Transverse colon (tissue), 4 donors: Measurements from ENCODE around the gene SLC1A7. TPM values are rescaled to one million over a fixed set of nuclear protein-coding genes. Genes with fewer than 3 reads are reported as not detected.

Experiments used
- DNase-seq: peaks from one replicate; pipeline ENCODE4 v3.0.0-alpha.2; 2019
- H3K27ac ChIP-seq, 4 donors: fragments of 200-600 bp; sonication (generic); 2 replicates each; pipeline ENCODE4 v1.5.1; 2016 to 2018; ENCODE audit warnings: inconsistent platforms in 4 of 4
- H3K27me3 ChIP-seq: fragments of 200-600 bp; sonication (generic); 2 replicates; pipeline ENCODE4 v1.5.1; 2017; ENCODE audit warnings: inconsistent platforms
- H3K36me3 ChIP-seq, 4 donors: fragments of 200-600 bp; sonication (generic); 2 replicates each; pipeline ENCODE4 v1.5.1; 2017 to 2019; ENCODE audit warnings: inconsistent platforms in 4 of 4
- H3K4me1 ChIP-seq, 4 donors: fragments of 200-600 bp; sonication (generic); 2 replicates each; pipeline ENCODE4 v1.5.1; 2017 to 2020; ENCODE audit warnings: inconsistent platforms in 4 of 4
- H3K4me3 ChIP-seq, 4 donors: fragments of 200-600 bp; sonication (generic); 1 replicate in 1 of 4; 2 replicates in 3 of 4; pipeline versions ENCODE4 v1.5.1 to v1.6.1; 2017 to 2019; ENCODE audit warnings: inconsistent platforms in 4 of 4
- H3K9me3 ChIP-seq, 2 donors: fragments of 200-600 bp; sonication (generic); 2 replicates each; pipeline ENCODE4 v1.5.1; 2017 to 2019; ENCODE audit warnings: inconsistent platforms in 2 of 2
- CTCF ChIP-seq, 5 experiments: fragments of 200-600 bp in 3 of 5; fragments of 450-650 bp in 2 of 5; sonication (generic) in 3 of 5; IDR thresholded peaks; 1 replicate in 2 of 5; 2 replicates in 3 of 5; pipeline ENCODE4 v1.5.1; 2016 to 2017; ENCODE audit warnings: antibody characterized with exemption in 5 of 5, inconsistent platforms in 3 of 5, mild to moderate bottlenecking in 2 of 5, moderate library complexity in 1 of 5
- EP300 ChIP-seq: sonication (generic); formaldehyde crosslinking; IDR thresholded peaks from one replicate; pipeline ENCODE4 v1.6.1; 2017; ENCODE audit warnings: antibody characterized with exemption, low read depth
- POLR2A ChIP-seq: fragments of 450-650 bp; IDR thresholded peaks from one replicate; pipeline ENCODE4 v1.6.1; 2016; ENCODE audit warnings: antibody characterized with exemption, mild to moderate bottlenecking, moderate library complexity
- POLR2AphosphoS5 ChIP-seq, 3 donors: sonication (generic); formaldehyde crosslinking; IDR thresholded peaks; one replicate each; pipeline ENCODE4 v1.6.1; 2016; ENCODE audit warnings: antibody characterized with exemption in 3 of 3
- WGBS, 2 donors: methylation state at CpG; one replicate each; pipeline ENCODE4 v1.1.5; 2018; ENCODE audit warnings: low coverage in 1 of 2; 5-methylcytosine and 5-hydroxymethylcytosine counted together
- in situ Hi-C, 4 donors: fragments of 200-750 bp; cut with MboI; loops; one replicate each; pipeline versions ENCODE4 v1.15.0 to v1.15.1; 2017; ENCODE audit warnings: low sequenced_read_pairs in 3 of 4, low pct_ligation_motif_present in 1 of 4, low pct_unique_long_range_greater_than_20kb in 1 of 4
- intact Hi-C: fragments of 100-400 bp; cut with DNase I; formaldehyde crosslinking; loops from one replicate; pipeline ENCODE4 v1.15.1; 2023; ENCODE audit warnings: low total_unique reads
- total RNA-seq, 4 donors: library from RNA; depleted of rRNA; stranded (reverse); fragments of >200 nt; gene quantifications; one replicate each; pipeline ENCODE4 v1.1.0, GENCODE V29; 2016

Gene SLC1A7
- total RNA-seq, 4 donors from 2014 or later = 1.1 to 1.6 (median 1.6) TPM; not detected in 1

- H3K4me3 ChIP-seq = no peak overlapping the region
- no peaks in the 10 kb centered on the region for H3K9me3 ChIP-seq
- peaks cover 10 to 34% (median 25%) of the 10 kb centered on the region in 4 donors for H3K4me1 ChIP-seq
- in situ Hi-C loops = no loop called here
- 67 to 73% methylated on average over 1 of the region's 1 CpG for WGBS, 2 donors
- DNase-seq = no peak
- intact Hi-C loops = no loop called here
- peak overlapping the region in 3 of 4 donors; percentile 2 to 67 (median 61) for H3K27ac ChIP-seq
- H3K27me3 ChIP-seq = no peaks in the 10 kb centered on the region
- no peaks in the 10 kb centered on the region for H3K36me3 ChIP-seq
- TF ChIP-seq POLR2AphosphoS5 (IDR thresholded peaks at IDR 0.05) (no peak), CTCF (IDR thresholded peaks at IDR 0.05) (no peak), POLR2A (no peak), EP300 (no peak)
These were observed 15.9 kb downstream of the SLC1A7 start for GRCh38 chr1:53126495-53126894.

GRCh38 chr1:53125623-53126360 is 16.6 kb downstream of the SLC1A7 start:
- Histone ChIP-seq H3K27ac (peak overlapping the region in 3 of 4 donors; percentile 52 to 67 (median 61)), H3K4me1 (peaks cover 10 to 34% (median 25%) of the 10 kb centered on the region in 4 donors), H3K27me3 (no peaks in the 10 kb centered on the region), H3K4me3 (no peak overlapping the region), H3K36me3 (no peaks in the 10 kb centered on the region), H3K9me3 (no peaks in the 10 kb centered on the region)
- TF ChIP-seq POLR2AphosphoS5 (IDR thresholded peaks at IDR 0.05) (no peak), CTCF (IDR thresholded peaks at IDR 0.05) (no peak), POLR2A (no peak), EP300 (no peak)
- in situ Hi-C loops = no loop called here
- 50 to 53% methylated on average over 3 to 9 of the region's 10 CpGs for WGBS, 2 donors
- no peak for DNase-seq
- intact Hi-C loops = no loop called here

GRCh38 chr1:53125122-53125521 is 17.3 kb downstream of the SLC1A7 start:
- WGBS, 2 donors = 79 to 84% methylated on average over 5 to 6 of the region's 6 CpGs

More at GRCh38 chr1:53125122-53125521, 17.3 kb downstream of the SLC1A7 start:
- H3K27ac ChIP-seq = peak overlapping the region in 3 of 4 donors; percentile 52 to 67 (median 61)
- H3K4me3 ChIP-seq = no peak overlapping the region
- intact Hi-C loops = no loop called here
- in situ Hi-C loops = no loop called here
- DNase-seq = no peak
- TF ChIP-seq POLR2A (no peak), POLR2AphosphoS5 (IDR thresholded peaks at IDR 0.05) (no peak), CTCF (IDR thresholded peaks at IDR 0.05) (no peak), EP300 (no peak)
- no peaks in the 10 kb centered on the region for H3K27me3 ChIP-seq
- peaks cover 10 to 28% (median 21%) of the 10 kb centered on the region in 4 donors for H3K4me1 ChIP-seq
- H3K36me3 ChIP-seq = no peaks in the 10 kb centered on the region
- H3K9me3 ChIP-seq = no peaks in the 10 kb centered on the region
